Mesenteric fat pad (tissue), 1 donor: ENCODE measurements around the gene CNTN5. TPM values are rescaled to one million over a fixed set of nuclear protein-coding genes. Genes with fewer than 3 reads are reported as not detected.

Experiments
- DNase-seq: peaks from one replicate; pipeline ENCODE4 v3.0.0-alpha.2; 2020; ENCODE audit warnings: low spot score
- total RNA-seq: library from RNA; stranded (reverse); fragmentation: NEBNext Ultra II Directional; extraction: Animal tissue kit (Norgen Biotek cat#: 25700); gene quantifications from one replicate; pipeline ENCODE4 v1.2.1, GENCODE V29; 2021
- donor health status: DM: yes; HTN: yes; CAD: no.

The CNTN5 gene
- total RNA-seq, 1 donor from 2014 or later, result not detected

DNA sequence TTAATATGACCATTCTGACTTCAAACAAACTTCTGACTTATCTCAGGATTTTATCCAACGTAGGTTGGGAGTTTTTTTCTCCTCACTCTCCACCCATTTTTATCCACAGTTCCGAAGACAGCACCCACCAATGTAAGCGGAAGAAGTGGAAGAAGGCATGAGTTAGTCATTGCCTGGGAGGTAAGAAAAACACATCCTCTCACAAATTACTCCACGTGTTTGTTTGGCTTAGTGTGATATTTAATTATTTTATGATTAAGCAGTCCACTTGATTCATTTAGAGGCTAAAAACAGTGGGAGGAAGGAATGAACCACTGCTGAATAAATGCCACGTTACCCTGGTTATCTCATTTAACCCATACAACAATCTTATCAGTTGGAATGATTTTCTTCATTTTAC lies 1276.8 kb downstream of the CNTN5 start:
- no peak for DNase-seq

DNA sequence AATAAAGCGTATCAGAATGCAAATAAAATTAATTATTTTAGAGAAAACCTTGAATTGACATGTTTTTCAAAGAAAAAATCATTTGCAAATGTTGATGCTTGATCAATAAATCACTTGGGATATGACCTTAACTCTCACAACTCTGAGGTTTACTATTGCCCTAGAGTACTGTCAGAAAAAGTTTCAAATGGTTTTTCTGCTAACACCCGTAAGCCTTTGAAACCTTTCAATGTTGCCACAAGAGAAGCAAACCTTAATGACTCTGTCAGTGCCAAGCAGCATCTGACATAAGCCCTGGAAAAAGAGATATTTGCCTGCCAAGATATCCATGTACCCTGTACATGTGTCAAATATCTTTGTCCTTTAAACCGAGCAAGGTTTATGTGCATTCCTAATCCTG lies 1282.1 kb downstream of the CNTN5 start:
- no peak for DNase-seq

DNA sequence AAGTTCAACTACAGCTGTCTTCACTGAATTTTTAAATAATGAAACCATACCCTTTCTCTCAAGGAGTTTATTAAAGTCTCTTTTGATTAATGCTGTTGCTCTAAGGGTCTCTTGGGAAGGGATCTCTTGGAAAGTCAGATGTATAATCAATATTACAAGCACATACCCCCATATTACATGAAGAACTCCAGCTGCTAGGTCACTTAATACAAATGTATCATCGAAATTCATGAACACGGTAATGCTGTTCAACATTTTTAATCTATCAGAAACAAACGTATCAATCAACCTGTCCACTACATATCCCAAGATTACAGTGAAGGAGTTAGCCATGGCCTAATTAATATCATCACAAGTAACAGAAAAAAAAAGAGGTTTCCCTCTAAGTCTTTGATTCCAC lies 1283.1 kb downstream of the CNTN5 start:
- DNase-seq, result no peak

DNA sequence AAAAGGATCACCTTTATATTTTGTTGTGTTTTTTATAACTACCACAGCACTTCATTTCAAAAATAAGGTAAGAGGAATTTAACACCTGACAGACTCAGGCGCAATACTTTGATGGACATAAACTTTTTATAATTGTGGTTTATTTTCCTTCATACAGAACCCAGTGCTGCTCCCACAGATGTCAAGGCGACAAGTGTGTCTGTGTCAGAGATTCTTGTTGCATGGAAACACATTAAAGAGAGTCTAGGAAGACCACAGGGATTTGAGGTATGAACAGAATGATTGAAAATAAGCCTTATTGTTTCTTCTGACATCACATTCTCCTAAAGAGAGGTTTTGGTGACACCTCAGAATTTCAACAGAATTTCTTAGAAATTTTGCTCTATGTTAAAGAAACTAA lies 1287.5 kb downstream of the CNTN5 start:
- no peak for DNase-seq

DNA sequence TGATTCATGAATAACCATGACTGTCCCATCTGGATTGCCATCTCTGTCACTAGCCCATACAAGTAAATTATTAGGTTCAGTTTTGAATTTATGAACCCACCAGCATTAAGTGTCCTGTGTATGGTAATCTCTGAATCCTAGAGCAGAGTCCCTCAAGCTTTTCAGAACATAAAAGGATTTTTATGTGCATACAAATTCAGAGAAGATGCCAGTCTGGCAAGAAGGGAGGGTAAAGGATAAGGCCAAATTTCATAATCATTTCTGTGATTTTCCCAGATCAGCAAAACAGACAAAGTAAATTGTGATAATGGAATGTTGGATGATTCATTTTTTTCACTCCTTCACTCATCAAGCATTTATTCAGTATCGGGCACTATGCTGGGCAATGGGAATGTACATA lies 1295.2 kb downstream of the CNTN5 start:
- no peak for DNase-seq

DNA sequence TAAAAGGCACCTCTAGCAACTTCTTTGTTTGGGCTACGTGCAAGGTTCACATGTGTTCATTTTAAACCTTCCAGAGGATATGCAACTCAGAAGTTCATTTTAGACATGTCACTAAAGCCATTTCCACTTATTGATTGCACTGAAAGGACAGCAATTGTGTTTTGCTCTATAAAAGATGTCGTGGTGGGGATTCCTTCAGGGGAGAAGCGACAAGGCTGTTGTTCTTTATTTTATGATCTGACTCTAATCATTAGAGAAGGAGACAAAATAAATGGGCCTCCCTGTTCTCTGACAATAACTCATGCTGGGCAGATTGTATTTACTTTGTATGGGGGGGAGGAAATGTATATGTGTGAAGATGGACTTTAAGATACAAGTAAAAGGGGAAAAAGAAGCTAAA lies 1296.2 kb downstream of the CNTN5 start:
- no peak for DNase-seq

DNA sequence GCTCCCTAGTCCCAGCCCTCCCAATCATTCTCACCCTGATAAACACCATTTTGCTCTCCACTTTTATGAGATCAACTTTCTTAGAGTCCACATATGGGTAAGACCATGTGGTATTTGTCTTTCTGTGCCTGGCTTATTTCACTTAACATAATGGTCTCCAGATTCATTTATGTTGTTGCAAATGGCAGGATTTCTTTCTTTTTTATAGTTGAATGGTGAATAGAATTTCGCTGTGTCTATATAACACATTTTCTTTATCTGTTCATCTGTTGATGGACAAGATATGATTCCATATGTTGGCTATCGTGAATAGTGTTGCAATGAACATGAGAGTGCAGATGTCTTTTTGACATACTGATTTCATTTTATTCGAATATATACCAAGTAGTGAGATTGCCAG lies 1298.9 kb downstream of the CNTN5 start:
- no peak for DNase-seq

DNA sequence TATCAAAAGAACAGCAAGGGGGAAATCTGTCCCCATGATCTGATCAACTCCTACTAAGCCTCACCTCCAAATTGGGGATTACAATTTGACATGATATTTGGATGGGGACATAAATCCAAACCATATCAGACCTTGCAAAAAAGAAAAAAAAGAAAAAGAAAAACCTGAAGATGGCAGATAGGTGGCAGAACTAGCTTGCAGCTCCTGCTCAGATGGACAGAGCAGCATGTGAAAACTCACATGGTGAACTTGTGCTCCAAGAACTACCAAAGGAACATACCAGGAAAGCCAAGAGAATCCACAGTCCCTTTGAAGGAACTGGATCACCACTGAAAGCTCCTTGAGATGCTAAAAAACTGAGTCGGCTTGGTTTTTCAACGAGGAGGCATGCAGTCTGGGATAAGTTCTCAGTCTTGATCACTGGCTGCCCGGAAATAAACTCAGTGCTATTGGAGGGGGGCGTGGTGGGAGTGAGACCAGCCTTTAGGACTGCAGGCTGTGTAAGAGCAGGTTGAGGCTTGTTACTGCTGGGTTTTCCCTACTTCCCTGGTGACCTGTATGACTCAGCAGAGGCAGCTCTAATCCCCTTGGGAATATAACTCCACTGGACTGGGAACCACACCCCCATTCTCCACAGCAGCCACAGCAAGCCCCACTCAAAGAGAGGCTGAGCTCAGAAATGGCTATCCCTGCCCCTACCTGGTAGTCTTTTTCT lies 1308.0 kb downstream of the CNTN5 start:
- no peak for DNase-seq

DNA sequence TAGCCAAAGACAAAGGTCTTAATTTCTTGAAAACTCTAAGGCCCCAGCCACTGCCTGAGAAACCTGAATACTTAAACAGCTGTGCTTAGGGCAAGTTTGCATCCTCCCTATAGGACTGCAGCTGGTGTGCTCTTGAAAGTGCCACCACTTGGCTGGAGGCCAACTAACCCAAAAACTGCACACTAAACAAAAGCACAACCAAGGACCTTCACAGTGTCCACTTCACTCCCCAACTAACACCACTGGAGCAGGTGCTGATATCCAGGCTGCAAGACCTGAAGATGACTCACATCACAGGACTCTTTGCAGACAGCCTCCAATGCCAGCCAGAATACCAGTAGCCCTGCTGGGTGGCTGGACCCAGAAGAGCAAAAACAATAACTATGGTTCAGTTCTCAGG lies 1308.6 kb downstream of the CNTN5 start:
- DNase-seq, result no peak

DNA sequence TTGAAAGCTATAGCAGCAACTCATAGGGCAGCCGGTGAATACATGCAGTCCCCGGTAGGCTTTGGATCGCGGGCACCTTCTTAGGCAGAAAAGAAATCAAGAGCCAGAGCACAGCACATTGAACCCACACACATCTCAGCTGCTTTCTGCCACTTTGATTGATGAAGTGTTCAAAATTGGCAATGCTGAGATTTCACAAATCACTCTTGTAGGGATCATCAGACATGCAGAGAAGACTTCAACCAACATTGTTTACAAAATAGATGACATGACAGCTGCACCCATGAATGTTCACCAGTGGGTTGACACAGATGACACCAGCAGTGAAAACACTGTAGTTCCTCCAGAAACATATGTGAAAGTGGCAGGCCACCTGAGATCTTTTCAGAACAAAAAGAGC lies 1316.1 kb downstream of the CNTN5 start:
- no peak for DNase-seq

DNA sequence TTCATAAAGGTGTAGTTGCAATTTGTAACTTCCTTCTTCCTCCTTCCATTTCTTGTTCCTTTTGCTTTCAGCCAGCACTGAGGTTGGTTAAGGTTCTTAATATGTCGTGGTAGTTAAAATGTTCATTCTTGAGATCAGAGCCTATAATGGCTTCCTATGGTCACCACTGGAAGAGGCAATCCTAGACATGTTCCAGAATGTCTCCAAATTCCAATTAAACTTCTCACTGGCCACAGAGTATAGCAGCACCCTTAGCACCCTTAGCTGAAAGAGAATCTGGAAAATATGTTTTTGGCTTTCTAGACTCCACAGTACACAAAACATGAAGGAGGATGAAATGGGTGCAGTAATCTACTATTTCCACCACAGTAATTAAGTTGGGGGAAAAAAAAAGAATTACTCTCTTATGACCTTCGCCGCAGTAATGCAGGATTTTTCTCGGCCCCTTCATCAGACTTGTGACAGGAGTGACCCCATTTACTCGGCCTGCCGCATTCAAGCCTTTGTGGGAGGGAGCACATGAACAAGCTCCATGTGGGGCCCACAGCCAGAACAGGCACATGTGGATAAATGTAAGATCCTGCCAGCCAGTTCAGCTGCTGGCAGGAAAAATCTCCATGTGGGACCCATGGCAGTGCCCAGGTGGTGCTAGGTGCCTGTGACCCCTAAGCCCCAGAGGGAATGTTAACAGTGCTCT lies 1317.5 kb downstream of the CNTN5 start:
- DNase-seq, result no peak

DNA sequence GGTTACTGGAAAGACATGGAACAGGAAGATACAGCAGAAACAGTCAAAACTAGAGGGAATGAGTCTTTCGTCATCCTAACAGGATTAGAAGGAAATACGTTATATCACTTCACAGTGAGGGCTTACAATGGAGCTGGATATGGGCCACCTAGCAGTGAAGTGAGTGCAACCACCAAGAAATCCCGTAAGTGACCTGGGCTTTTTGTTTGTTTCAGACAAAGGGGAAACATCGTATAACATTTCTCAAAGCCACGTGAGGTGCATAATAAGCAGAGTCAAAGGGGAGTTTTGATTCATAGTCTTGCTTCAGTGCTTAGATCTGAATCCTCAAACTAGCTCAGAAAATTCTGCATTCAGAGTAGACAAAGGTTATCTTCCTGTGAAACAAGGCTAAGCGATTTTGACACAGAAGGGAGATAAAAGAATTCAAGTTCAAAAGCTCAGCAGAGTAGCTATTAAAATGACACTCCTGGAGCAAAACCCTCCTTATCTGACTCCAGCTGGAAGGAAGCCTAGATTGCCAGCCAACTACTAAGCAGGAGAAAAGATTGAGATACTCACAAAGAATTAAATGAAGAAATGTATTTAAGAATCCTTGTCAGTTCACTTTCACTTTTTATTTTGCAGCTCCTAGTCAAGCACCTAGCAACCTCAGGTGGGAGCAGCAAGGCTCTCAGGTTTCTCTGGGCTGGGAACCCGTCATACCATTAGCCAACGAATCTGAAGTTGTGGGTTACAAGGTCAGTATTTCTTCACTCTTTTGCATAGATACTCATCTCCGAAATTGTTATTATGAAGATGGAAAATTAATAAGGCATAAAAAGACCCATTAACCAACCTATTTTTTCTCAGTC lies 1319.9 kb downstream of the CNTN5 start:
- no peak for DNase-seq

DNA sequence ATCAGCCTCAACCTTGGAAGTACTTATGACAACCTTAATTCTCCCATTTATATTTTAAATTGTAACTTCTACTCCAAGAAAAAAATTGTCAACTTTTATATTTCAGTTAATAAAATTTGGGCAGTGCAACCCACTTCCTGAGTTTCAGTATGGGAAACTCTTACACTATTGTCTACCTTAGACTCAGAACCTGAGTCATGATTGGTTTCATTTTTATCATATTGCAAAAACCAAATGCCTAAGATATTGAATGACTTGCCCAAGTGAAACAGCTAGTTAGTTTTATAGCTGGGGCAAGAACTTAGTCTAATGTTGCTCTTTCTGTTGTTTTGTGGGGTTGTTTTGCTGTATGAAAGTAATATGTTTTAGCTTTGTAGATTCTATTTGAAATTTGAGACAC lies 1332.3 kb downstream of the CNTN5 start:
- no peak for DNase-seq

DNA sequence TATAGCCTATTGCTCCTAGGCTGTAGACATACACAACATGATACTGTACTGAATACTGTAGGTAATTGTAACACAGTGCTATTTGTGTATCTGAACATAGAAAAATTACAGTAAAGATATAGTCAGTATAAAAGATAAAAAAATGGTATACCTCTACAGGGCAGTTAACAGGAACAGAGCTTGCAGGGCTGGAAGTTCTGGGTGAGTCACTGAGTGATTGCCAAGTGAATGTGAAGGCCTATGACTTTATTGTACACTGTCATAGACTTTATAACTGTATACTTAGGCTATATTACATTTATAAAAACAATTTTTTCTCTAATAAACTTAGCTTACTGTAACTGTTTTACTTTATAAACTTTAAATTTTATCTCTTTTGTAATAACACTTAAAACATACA lies 1334.0 kb downstream of the CNTN5 start:
- no peak for DNase-seq

DNA sequence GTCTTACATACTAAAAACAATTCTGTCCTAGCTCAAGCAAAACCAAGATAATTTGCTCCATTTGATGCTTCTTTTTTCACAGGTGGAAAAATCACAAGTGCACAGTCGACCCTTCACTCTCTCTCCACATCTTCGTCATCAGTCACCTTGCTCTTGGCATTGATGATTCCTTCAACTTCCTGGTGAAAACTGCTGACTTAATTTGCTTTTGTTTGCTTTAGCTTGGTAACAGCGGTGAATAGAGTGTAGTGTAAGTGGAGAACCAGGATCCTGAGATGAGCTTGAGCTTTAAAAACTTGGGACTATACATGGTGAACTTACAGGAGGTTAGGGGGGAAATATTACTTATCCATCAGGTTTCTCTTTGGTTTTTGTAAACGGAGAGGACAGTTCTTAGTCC lies 1335.3 kb downstream of the CNTN5 start:
- DNase-seq, result no peak

DNA sequence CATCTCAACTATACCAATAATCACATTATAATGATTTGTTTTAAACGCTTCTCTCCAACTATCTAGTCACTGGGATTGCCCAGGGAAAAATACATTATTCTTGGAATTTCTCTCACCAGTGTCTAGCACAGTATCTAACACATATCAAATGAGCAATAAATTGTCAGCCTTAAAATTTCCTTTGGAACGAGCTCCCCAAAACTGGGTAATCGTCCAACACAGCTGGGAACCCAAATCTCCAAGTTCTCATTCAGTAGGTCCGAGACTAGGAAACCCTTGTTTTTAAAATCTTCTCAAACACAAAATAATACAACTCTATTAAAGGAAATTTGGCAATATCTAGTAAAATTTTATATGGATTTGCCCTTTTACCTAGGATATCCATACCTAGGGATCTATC lies 1338.5 kb downstream of the CNTN5 start:
- no peak for DNase-seq

DNA sequence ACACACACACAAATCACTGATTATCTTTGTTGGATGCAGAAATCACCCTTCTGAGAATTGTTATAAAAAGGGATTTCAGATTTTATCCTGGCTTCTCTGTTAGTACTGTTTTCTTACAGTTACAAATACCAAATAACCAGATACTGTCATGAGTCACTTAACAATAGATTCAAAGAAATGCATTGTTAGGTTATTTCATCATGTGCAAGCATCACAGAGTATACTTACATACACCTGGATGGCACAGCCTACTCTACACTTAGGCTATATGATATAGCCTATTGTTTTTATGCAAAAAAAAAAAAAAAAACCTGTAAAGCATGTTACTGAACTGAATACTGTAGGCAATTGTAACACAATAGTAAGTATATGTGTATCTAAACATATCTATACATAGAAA lies 1347.1 kb downstream of the CNTN5 start:
- no peak for DNase-seq

DNA sequence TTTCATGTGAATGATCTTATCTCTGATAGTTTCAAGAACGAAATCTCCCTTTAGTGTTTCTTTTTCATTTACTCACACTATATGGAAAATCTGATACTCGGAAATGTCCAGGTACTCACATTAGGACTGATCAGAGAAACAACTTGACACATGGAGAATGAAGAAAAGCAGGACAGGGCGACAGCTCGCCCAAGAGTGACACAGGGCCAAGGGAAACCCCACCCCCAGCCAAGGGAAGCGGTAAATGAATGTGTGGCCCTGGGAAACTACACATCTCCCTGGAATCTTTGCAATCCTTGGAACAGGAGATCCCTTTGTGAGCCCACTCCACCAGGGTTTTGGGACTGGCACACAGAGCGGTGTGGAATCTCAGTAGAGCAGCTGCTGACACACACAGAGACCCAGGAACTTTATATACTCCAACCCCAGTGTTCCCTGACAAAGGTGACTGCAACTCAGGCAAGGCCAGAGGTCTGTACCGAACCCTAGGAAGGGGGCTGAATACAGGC lies 1362.7 kb downstream of the CNTN5 start:
- DNase-seq, result no peak

DNA sequence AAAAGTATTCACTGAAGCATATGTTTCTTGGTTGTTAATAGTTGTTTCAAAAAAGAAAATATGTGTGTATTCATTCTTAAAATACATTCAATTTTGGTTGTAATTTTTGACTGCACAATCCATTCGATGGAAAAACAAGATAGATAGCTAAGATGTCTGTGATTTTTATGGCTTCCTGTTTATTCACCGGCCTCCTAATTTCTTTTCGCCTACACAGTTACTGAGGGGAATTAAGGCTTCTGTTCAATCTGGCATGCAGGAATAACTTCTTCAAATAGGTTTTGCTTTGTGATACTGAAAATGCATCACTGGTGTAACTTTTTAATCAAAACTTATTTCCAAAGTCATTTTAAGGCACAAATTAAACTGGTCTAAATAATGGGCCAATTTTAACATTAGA lies 1375.5 kb downstream of the CNTN5 start:
- DNase-seq, result no peak

DNA sequence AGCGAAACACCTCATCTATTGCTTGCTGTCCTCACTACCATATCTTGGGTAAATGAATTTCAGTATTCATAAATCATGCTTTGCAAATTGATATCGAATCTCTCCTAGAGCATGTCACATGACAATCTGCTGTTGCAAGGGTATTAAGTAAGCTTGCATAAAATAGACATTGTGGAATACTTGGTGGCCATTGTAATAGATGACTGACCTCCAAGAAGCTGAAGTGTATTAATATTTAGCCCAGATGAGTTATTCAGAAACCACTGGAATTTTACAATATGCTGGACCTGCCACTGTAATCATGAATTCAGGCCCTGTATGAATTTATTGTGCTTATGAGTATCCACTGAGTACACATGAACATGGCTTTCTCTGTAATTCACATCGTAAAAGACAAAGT lies 1376.7 kb downstream of the CNTN5 start:
- no peak for DNase-seq

DNA sequence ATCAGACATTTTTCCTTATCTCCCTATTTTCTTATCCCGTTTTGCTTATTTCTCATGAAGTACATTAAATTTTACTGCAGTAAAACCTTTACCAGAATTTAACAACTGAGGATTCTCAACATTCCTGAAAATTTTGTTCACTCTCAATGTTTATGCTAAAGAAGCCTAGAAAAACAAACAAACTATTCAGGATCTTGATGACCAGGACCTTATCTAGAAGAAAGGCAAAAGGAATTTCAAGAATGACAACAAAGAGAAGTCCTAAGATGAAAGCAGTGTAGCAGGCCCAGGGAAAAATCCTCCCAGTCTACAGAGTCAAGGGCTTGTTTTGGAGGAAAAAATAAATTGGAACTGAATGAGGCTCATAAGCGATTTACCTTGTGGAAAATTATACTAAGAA lies 1383.1 kb downstream of the CNTN5 start:
- DNase-seq, result no peak

DNA sequence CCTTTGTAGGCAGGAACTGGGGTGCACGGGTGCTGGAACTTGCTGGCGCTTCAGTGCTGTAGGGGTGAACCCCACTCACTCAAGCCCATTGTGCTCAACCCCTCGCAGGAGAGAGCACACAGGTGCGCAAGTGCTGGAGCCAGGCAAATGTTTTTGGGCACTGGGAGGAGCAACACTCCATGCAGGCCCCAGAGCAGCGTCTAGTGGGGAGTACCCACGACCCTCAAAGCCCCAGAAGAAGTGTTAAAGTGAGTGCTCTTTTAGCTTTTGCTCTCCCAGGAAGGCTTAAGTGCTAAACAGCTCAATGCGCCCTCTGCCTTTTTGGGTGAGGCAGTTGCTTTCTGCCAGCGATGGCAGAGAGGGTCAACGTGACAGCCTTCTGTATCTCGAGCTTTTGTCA lies 1384.2 kb downstream of the CNTN5 start:
- no peak for DNase-seq
